GM18507 (cell line): Measurements from ENCODE around the gene CMBL.

ENCODE experiments used
- DNase-seq: peaks from one replicate; pipeline ENCODE4 v3.0.0; 2011; ENCODE audit warnings: low read depth; ENCODE audit not compliant: insufficient read length; ENCODE audit errors: extremely low spot score
- FAIRE-seq: peaks from 2 replicates; lab custom pipeline; 2011; peaks lifted over from hg19 to GRCh38; lab: Jason Lieb, UNC

Gene CMBL

DNA sequence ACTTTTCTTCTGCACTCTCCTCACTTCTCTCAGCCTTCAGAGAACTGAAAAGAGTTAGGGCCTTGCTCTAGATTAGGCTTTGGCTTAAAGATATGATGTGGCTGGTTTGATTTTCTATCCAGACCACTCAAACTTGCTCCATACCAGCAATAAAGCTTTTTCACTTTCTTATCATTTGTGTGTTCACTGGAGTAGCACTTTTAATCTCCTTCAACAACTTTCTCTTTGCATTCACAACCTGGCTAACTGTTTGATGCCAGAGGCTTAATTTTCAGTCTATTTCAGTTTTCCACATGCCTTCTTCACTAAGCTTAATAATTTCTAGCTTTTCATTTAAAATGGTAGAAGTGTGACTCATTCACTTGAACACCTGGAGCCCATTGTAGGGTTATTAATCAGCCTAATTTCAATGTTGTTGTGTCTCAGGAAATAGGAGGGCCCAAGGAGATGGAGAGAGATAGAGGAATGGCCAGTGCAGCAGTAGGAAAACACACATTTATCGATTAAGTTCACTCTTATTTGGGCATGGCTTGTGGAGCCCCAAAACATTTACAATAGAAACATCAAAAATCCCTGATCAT lies 64.0 kb downstream of the CMBL start:
- no peak for DNase-seq
- no peak for FAIRE-seq

- no peak for DNase-seq
- no peak for FAIRE-seq
These were observed 72.4 kb downstream of the CMBL start for GRCh38 chr5:10235350-10235749.

DNA sequence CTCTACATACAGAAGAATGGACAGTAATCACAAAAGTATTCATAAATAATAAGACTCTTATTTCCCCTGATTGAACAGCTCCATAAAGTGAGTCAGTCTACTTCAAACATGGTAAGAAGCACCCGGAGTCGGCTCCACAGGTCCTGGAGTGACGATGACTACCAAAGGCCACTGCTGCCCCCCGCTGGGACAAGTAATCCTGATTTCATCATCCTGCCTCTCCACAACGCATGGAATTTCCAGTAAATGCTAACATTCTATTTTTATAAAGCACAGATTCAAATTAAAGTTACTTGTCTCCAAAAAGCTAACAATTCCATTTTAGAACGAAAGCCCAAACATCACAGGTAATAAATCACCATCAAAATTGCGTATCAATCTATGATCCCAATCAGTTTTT lies 74.2 kb downstream of the CMBL start:
- DNase-seq (no peak), FAIRE-seq (no peak)

GRCh38 chr5:10233011-10233410 lies 74.7 kb downstream of the CMBL start:
- FAIRE-seq: no peak
- DNase-seq: no peak

DNA sequence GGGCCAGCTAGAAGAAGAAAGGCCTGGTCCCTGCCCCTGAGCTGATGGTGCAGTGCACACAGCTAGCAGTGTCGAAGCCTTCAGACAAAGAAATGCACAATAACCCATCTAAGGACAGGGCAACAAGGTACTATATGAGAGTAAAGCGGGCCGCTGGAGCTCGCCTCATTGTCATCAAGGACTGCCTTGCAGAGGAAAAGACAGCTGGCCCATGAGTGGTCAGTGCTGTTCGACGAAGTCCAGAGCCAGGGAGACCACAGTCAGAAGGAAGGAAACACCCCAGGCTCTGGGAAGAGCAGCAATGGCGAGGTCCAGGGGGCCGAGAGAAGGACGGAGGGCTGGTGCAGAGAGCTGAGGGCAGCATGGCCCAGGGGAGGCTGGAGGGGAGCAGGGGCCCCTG lies 75.3 kb downstream of the CMBL start:
- DNase-seq: no peak
- no peak for FAIRE-seq

DNA sequence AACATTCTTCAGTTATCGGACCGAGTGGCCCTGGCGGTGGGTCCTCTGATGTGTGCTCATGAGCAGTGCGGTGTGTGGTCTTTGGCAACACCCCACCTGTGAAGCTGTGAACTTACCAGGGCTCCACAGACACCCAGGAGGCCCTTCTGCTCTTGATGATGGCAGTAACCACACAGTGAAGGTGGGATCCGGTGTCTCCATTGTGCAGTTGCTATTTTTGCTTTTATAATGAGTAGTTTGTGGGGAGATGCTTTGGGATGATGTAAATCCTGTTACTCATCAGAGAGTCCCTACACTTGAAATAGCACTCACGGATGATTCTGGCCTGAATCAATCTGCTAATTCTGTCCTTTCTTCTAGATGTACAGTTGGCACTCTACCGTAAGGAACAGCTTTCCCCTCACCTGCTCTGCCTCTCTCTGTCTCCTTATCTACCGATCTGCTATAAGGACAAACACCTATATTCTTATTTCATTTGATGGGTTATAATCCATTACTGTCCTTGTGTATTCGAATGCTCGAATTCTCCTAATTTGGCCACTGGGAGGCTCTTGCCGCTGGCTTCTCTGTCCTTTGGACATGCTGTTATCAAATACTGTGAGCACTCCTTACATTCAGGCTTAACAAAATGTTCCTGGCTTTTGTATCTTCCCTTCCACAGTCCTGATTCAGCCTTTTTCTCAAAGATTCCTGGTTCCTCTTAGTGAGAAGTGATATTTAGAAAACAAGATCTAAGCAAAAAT lies 78.2 kb downstream of the CMBL start:
- FAIRE-seq (no peak), DNase-seq (no peak)

GRCh38 chr5:10228288-10228687 lies 79.4 kb downstream of the CMBL start:
- FAIRE-seq (no peak), DNase-seq (no peak)
